DMS114 treated with DMSO at 0.1 percent for 48 hours (cell line): ENCODE results near the gene DIAPH2.

Experiments used
- DNase-seq: peaks from one replicate; lab custom pipeline; 2025; ENCODE audit not compliant: unreplicated experiment; lab: John Stamatoyannopoulos, UW

The DIAPH2 gene

DNA sequence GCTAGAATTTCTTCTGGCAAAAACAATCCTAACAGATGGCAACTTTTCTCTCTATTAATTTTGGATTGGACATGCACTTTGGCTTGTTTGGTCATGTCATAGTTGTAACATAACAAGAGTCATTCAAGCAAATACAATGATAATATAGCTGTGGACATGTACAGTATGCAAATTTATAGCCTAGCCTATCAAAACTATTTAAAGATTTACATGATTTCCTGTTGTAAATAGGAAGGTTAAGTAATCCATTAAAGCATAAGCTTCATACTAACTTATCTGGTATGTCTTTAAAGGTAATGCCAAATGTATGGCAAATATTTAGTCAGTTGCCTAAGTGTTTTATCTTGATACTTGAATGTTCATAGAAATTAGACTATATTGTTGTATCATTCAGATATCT is 244.4 kb downstream of the DIAPH2 start:
- no peak for DNase-seq

DNA sequence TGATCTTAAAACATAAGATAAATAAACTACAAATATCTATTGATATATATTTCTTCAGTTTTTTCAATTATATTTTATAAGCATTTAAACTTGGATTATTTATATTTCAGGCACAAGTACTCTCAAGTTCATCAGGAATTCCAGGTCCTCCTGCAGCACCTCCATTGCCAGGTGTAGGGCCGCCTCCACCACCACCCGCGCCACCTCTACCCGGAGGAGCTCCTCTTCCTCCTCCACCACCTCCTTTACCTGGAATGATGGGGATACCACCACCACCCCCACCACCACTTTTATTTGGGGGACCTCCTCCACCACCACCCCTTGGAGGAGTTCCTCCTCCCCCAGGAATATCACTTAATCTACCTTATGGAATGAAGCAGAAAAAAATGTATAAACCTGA is 273.1 kb downstream of the DIAPH2 start:
- DNase-seq = no peak

DNA sequence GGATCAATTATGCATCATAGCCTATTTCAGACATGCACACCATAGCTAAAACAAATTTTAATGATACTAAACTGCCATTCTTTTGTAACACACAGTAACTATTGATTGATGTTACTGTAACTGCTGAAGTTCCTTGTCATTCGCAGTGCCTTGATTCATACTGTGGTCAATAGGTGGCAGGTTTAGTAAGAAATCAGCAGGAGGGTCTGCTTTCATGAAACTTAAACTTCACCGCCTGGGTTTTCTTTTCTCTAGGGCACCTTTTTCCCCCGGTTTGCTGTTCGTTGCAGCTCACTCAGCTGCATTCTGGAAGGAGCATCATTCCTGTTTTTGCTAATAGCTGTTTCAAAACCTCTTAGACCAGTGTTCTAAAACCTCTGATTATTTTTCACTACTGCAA is 287.2 kb downstream of the DIAPH2 start:
- DNase-seq = no peak

DNA sequence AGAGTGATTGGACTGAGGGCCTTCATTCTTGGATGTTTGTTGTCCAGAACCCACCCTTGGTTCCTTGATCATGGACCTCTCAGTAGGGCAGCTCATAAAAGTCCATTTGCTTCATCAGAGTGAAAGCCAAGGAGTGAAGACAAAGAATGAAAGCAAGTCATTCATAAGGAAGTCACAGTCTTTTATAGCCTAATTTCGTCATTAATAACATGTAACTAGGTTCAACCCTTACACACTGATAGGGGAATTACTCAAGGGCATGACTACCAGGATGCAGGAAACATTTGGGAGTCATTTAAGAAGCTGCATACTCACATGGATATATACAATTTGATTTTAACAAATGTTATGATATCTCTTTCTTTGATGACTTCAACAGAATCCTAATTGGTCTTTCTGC is 294.3 kb downstream of the DIAPH2 start:
- DNase-seq = no peak

DNA sequence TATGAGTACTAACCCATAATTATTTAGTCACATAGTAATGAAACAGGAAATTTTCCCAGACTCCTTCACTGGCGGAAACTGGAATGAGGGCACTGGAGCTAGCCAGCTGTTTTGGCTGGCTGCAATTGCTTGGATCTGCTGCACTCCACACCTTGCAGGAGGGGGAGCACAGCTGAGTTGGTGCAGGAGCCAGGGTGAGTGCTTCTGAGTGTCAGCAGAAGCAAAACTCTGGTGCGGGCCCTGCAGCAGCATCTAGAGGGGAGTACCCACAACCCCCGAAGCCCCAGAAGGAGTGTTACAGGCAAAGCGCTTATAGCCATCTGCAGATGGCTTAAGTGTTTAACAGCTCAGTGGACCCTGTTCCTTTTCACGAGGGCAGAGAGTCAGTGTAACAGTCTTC is 295.1 kb downstream of the DIAPH2 start:
- DNase-seq = no peak

DNA sequence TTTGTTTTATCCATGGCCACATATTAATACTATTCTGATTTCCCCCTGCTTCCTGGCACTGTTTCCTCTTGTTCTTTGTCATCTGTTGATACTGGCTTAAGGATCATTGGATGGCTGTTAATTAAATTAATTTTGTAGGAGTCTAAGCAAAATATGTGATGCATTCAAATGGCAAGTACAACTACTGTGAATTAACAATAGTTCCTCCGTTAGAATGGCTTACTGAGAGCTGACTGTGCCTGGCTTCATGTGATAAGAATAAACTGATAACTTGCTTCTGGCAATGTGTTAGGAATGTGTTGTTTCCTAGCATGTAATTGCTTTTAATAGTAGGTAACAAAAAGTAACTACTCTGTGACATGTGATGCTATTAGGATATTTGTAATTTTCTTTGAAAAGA is 297.5 kb downstream of the DIAPH2 start:
- no peak for DNase-seq

DNA sequence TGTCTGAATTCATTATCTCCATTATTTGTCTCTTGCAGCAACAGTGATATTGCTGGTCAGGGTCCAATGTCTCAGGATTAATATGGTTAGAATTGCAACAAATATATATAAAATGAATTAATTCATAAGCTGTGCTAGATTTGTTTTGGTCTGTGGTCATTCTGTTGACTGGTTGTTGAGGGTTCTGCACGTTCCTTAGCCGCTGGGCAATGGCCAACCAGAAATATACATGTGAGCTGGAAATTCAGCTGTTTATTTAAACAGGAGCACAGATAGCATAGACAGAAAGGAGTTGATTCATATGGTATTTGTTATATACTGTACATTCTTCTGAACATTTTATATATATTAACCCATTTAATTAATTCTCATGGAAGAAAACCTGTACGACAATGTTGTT is 299.9 kb downstream of the DIAPH2 start:
- DNase-seq = no peak

DNA sequence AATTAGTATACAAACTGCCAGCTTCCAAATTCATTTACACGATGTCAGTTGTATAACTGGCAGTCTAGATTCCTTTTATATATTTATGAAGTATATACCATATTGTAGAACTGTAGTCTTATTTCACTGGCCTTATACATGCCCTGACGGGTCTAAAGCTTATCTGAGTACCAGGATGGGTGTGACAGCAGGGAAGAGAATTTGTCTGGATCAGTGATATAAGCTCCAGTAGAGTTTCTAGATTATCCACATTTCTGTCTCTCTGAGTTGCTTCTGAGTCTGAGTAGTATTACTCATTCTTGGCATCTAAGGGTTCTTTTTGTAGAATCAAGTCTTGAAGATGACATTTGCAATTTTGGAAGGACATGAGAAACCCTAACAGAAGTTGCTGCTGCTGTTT is 300.4 kb downstream of the DIAPH2 start:
- DNase-seq = no peak

DNA sequence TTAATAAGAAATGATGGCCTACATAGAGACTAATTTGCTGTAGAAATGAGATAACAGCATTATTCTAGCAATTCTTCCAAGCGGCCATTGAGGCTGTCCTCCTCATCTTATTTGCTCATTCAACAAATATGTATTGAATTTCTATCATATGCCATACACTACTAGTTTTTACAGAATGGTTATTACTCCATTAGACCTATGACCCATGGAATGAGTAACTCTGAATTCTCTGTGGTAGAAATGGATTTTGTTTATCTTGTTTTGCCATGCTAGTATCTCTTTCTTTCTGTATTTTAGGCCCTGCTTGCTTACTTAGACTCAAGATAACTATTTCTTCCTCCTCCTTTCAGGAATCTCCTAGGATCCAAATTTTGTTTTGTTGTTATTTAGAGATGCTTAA is 302.6 kb downstream of the DIAPH2 start:
- no peak for DNase-seq

DNA sequence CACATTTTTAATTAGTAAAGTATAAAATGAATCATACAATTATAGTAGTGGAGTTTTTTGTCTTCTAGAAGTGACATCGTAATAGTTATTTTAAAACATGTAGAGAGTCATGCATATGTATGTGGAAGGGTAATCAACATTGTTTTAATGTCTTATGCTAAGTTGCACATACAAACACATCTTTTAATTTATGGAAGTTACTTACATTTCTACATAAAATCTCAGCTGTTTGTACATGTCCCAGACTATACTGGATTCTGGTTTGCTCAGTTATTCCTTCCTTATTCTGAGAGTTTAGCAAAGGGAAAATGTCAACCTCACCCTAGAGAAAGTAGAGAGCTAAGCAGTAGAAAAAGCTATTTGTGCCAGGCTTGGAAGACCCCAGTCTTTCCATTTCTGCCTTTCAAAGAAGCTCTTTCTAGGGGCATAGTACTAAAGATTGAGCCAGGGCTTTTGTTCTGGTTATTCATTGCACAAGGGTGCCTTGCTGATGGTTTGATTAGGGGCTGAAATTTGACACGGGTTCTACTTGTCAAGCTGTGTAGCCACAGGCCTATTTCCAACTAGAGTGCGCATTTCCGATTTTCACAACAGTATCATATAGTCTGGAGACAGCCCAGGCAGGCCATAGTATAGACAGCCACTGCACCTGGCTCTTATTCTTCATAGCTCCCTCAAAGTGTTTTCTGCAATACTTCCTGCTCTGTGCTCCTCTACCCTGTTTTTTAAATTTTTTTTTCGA is 305.4 kb downstream of the DIAPH2 start:
- DNase-seq = no peak

DNA sequence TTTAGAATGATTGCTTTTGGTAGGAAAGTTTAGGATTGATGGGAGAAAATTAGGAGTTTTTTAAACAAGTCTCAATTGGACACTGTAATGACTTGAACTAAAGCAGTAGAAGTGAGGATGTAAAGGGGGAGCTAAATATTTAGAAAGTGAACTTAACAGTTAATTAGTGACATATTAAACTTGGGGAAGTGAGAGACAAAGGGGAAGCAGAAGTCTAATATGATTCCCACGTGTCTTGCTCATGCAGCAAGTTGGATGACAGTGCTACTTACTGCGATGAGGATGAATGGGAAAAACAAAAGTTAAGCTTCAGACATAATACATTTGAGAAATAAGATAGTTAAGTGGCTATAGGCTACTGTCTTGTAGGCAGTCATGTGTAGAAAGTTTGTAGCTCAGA is 309.5 kb downstream of the DIAPH2 start:
- DNase-seq = no peak

DNA sequence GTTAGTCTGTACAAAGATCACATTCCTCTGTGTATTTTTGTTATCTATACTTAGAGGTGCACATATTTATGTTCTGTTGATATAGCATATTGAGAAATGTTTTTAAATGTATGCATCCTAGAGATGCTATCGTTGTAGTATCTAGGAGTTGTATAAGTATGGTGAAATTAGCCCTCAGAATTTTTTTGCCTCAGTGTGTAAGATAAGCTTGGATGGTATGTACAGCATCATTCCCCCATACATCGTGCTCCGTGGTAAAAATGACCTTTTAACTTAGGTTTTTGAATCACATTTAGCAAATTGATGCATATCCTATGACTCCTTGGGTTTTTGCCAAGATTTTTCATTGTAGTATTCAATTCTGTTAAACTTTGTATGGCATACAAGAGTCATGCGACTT is 312.6 kb downstream of the DIAPH2 start:
- no peak for DNase-seq

DNA sequence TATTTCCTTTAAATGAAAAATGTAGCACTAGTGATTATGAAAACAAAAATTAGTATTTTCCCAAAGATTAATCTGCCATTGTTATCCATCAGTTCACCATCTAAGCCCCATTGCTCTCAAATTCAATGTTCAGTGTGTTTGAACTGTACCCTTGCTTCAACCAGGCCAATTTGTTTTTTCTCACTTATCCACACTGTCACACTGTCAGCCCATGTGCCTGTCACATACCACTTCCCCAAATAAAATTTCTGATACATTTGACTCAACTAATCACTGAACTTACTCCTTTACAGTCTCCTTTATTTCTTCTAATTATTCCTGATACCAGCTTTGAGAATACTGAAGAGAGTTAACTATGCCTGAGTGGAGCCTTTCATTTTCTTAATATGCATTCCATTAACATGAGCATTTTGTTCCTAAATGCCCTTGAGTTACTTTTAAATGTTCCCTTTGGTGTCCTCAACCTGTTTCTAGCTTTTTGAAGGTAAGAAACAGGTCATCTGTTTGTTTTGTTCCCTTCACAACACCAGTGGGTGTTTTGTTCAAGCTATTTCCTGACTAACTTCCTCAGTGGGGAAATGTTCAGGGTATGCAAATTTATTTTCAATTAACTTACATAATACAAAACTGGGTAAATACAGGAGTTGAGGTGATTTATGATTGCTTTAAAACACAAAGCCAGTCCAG is 316.2 kb downstream of the DIAPH2 start:
- no peak for DNase-seq

DNA sequence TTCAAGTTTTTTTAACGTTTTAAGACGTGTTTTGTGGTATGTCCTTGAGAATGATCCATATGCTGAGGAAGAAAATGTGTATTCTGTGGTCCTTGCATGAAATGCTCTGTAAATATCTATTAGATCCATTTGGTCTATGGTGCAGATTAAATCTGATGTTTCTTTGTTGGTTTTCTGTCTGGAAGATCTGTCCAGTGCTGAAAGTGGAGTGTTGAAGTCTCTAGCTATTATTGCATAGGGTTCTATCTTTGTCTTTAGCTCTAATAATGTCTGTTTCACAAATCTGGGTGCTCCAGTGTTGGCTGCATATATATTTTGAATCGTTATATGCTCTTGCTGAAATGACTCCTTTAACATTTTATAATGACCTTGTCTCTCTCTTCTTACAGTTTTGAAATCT is 321.5 kb downstream of the DIAPH2 start:
- no peak for DNase-seq

DNA sequence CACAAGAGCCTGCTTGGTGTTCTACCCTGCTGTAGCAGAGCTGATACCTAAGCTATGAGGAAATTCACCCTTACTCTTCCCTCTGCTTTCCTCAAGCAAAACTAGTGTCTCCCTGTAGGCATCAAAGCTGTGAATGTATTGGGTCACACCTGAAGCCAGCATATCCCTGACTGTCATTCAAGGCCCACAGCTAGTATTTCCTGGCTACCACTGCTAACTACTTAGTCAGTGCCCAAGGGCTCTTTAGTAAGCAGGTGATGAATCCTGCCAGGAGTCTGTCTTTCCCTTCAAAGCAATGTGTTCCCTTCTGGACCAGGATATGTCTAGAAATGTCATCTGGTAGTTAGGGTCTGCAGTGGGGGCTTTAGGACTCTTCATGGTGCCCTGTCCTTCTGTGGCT is 324.7 kb downstream of the DIAPH2 start:
- no peak for DNase-seq

DNA sequence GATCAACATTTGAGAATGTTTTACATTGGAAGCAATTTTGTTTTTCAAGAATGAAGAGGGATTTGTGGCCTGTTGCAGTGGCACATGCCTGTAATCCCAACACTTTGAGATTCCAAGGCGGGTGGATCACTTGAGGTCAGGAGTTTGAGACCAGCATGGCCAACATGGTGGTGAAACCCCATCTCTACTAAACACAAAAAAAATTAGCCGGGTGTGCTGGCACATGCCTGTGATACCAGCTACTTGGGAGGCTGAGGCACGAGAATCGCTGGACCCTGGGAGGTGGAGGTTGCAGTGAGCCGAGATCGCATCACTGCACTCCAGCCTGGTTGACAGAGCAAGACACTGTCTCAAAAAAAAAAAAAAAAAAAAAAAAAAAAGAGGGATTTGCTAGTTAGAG is 326.9 kb downstream of the DIAPH2 start:
- DNase-seq = no peak

DNA sequence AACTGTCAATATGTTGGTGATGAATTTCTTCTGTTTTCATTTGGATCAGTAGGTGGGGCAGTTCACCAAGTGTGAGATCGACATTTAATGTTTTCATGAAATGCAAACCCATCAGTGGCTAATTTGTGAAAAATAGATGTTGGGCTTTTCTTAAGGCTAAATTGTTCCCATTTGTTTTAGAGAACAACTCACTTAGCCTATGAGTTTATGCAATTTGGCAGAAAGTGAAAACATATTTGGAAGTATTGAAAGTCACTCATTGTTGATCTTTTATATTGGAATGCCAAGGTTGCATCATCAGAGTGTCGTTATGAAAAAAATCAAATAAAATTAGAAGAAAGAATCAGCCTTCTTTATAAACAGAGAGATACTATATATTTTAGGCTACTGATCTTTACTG is 331.5 kb downstream of the DIAPH2 start:
- DNase-seq = no peak

DNA sequence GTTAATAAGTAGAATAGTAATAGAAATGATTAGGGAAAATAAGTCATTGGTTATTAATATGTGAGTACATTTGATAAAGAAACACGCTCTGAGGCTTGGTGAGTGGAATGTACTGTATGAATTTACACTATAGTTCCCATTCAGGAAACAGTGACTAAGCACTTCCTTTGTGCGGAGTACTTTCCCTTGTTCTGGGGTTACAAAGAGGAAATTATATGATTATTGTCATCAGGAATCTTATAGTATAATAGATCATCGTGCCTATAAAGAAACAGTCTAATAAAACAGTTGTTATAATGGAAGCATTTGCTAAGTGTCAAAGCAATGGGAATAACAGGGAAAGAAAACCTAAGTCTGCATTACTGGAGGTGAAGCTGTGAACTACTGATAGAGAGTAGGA is 337.0 kb downstream of the DIAPH2 start:
- no peak for DNase-seq

DNA sequence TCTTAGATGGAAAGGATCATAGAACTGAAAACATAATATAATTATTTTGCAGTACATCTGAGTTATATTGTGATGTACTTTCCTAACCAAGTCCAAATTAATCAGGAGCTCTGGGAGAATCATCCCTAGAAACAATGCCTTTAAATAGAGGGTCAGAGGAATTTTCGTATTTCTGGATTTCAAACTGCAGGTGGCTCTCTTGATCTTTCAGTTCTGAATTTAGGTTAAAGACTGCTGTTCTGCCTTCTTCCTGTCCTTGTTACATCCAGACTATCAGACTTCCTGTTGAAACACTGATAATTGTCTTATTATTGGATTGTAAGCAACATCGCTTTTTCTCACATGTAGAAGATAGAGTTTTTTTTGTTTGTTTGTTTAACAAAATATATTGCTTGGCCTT is 341.8 kb downstream of the DIAPH2 start:
- no peak for DNase-seq

DNA sequence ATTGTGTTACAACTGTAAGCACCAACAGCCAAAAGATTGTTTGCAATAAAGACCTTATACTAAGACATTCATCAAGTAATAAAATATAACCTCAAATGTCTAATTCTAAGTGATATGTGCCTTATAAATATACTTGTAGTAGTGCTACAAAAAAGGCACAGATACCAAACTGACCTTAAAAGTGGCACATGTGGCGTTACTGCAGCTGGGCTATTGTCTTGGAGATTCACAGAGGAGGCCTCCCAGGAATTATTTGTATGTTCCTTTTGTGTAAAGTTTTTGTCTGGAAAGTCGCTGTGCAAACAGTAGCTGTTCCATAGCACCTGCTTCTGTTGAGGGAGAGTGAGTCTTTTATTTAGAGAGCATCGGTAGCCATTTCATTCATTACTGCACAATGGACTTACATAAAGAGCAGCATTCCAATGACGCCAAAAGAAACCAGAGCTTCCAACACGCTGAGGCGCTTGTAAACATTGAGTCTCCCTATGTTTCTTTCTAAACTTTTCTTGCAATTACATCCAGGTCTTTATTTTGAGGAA is 342.8 kb downstream of the DIAPH2 start:
- DNase-seq = no peak

DNA sequence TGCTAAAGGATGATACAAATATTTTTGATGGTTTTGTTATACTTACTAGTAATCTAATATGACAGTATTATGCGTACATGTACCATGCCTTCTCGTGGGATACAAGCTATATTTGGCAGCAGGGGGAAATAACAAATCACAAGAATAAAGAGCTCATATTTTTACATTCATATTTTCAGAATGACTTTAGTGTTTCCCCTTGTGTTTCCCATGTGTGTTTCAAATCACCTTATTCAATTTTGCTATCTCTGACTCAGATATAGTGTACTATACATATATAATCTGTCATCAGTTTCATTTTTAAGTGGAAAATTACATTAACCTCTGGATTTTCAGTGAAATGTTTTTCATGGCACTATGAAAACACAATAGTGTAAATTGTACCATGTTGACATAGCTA is 345.8 kb downstream of the DIAPH2 start:
- no peak for DNase-seq

DNA sequence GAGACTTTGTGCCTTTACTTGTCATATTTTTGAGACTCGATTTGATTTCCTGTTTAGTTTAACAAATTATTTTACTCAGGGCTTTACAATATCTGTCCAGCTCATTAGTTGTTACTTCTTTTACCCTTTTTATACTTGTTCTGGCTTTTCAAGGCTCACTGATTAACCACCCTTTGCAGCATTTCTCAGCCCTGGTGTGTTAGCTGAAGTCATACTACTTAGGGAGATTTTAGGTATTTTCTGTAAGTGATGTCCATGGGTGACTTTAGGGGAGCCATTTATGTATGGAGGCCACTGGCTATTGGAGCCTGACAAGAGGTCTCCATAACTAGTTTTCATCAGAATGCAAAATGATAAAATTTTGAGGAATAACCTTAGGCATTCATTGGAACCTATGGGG is 346.3 kb downstream of the DIAPH2 start:
- no peak for DNase-seq
